ENCODE results near the gene GRK3.

DNA sequence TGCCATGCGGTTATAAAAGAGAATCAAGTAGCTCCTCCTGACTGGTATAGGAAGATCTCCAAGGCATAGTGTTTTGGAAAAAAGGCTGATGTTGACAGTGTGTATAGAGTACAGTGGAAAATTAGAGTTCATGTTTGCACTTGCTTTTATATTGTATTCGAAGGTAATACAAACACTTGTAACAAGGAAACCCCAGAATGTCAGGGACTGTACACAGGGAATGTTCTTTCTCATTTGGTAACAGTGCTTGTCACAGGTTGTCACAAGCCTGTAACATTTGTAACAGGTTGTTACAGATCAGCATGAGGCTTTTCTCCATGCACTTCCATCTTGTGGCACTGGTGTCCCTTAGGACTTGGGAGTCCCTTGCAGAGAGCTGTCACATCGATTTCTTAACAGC, 64.0 kb downstream of the GRK3 start:
- TF ChIP-seq, protein P1, sequence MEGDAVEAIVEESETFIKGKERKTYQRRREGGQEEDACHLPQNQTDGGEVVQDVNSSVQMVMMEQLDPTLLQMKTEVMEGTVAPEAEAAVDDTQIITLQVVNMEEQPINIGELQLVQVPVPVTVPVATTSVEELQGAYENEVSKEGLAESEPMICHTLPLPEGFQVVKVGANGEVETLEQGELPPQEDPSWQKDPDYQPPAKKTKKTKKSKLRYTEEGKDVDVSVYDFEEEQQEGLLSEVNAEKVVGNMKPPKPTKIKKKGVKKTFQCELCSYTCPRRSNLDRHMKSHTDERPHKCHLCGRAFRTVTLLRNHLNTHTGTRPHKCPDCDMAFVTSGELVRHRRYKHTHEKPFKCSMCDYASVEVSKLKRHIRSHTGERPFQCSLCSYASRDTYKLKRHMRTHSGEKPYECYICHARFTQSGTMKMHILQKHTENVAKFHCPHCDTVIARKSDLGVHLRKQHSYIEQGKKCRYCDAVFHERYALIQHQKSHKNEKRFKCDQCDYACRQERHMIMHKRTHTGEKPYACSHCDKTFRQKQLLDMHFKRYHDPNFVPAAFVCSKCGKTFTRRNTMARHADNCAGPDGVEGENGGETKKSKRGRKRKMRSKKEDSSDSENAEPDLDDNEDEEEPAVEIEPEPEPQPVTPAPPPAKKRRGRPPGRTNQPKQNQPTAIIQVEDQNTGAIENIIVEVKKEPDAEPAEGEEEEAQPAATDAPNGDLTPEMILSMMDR (IDR thresholded peaks at IDR 0.05 in 4 of 5, conservative IDR thresholded peaks at IDR 0.05 in 1 of 5), result no peak
- no peak for TF ChIP-seq POLR2A (IDR thresholded peaks at IDR 0.05)

Measured in gastrocnemius medialis (tissue), 4 donors.